GM21825 (cell line): ENCODE results near the gene VIPR1.

Source experiments
- ATAC-seq: cut with Tn5 transposase; IDR thresholded peaks from one replicate; pipeline ENCODE4 v1.9.1; 2021; ENCODE audit warnings: mild to moderate bottlenecking, moderate library complexity; ENCODE audit not compliant: unreplicated experiment

Gene VIPR1

GRCh38 chr3:42509111-42509510 is 6.7 kb downstream of the VIPR1 start:
- no peak for ATAC-seq

GRCh38 chr3:42510325-42510724 is 7.9 kb downstream of the VIPR1 start:
- no peak for ATAC-seq

GRCh38 chr3:42511201-42511600 is 8.8 kb downstream of the VIPR1 start:
- no peak for ATAC-seq

- ATAC-seq, result no peak
Measured at GRCh38 chr3:42511736-42512135, 9.3 kb downstream of the VIPR1 start.

- no peak for ATAC-seq
Measured at GRCh38 chr3:42513121-42513520, 10.7 kb downstream of the VIPR1 start.

- no peak for ATAC-seq
Measured at GRCh38 chr3:42513521-42513920, 11.1 kb downstream of the VIPR1 start.

- no peak for ATAC-seq
Measured at GRCh38 chr3:42514876-42515275, 12.4 kb downstream of the VIPR1 start.

- no peak for ATAC-seq
Measured at GRCh38 chr3:42515391-42515916, 13.0 kb downstream of the VIPR1 start.

- ATAC-seq, result no peak
Measured at GRCh38 chr3:42515976-42516375, 13.5 kb downstream of the VIPR1 start.

GRCh38 chr3:42516443-42516842 is 14.0 kb downstream of the VIPR1 start:
- no peak for ATAC-seq

- no peak for ATAC-seq
Measured at GRCh38 chr3:42517117-42517516, 14.7 kb downstream of the VIPR1 start.

GRCh38 chr3:42518800-42519567 is 16.5 kb downstream of the VIPR1 start:
- no peak for ATAC-seq

GRCh38 chr3:42519568-42519962 is 17.1 kb downstream of the VIPR1 start:
- ATAC-seq, result no peak

- no peak for ATAC-seq
Measured at GRCh38 chr3:42520336-42520735, 17.9 kb downstream of the VIPR1 start.

GRCh38 chr3:42520906-42521305 is 18.5 kb downstream of the VIPR1 start:
- no peak for ATAC-seq

- no peak for ATAC-seq
Measured at GRCh38 chr3:42524751-42525150, 22.3 kb downstream of the VIPR1 start.

GRCh38 chr3:42525212-42525611 is 22.8 kb downstream of the VIPR1 start:
- ATAC-seq, result no peak

- ATAC-seq, result no peak
Measured at GRCh38 chr3:42525736-42526345, 23.4 kb downstream of the VIPR1 start.

GRCh38 chr3:42526616-42527367 is 24.3 kb downstream of the VIPR1 start:
- no peak for ATAC-seq

GRCh38 chr3:42527368-42527917 is 25.0 kb downstream of the VIPR1 start:
- no peak for ATAC-seq

GRCh38 chr3:42529468-42529867 is 27.0 kb downstream of the VIPR1 start:
- ATAC-seq, result no peak
